GM20431 (cell line): ENCODE results near the gene PCDHGA8.
"Not testable (repeated sequence)": the region's sequence is repeated elsewhere in the genome, so short reads cannot be mapped to it uniquely, and the experiment has no call there.

ENCODE experiments used
- in situ Hi-C: fragments of 300-500 bp; cut with MseI, MboI; formaldehyde crosslinking; loops from one replicate; pipeline ENCODE4 v1.15.0; 2020; ENCODE audit warnings: low sequenced_read_pairs; ENCODE audit not compliant: unreplicated experiment

PCDHGA8 gene

GRCh38 chr5:141392429-141393198 lies at the start of gene PCDHGA8:
PCDHGA8 (plus strand) TSS chr5:141392633; CDS start chr5:141392814, 181 bp downstream.
- in situ Hi-C loops: no loop called here

GRCh38 chr5:141342773-141343172 lies 49.7 kb upstream of the PCDHGA8 start:
- in situ Hi-C loops: no loop called here

DNA sequence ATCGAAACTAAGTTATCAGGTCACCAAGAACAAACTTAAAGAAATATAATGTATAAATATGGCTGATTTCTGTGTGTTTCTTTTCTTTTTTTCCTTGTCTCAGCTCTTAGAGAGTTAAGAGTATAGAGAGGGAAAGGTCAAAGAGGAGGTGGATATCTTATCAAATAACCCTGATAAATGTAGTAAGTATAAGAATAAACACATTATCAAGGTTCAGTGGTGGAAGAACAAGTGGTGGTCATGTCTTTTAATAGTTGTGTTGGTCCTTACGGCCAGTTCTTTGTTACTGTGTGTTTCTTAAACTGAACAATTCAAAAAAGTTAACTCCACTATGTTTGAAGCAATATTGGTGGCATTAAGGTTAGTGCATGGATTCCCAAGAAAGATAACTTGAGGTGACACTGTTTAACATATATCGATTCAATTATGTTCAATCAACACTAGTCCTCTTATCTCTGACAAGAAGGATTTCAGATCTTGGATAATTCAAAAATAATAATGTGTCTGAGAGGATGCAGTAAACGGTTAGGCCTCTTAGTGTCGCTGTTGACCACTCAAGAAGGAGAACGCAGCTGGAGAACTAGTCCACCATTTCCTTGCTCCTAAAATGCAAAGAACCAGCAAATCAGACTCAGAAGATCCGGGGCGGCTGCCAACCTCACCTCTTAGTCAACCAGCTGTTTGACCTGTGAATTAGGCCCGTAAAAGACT lies 49.0 kb upstream of the PCDHGA8 start, which contains the start of gene PCDHGA3:
TSS of gene PCDHGA3 (plus strand) at position 588 of the 711 bp plus-strand sequence. CDS start 205 bp downstream, outside the sequence.
- in situ Hi-C loops: no loop called here

GRCh38 chr5:141343953-141344463 lies 48.4 kb upstream of the PCDHGA8 start:
- in situ Hi-C loops: no loop called here

GRCh38 chr5:141345327-141345726 lies 47.1 kb upstream of the PCDHGA8 start:
- in situ Hi-C loops: no loop called here

DNA sequence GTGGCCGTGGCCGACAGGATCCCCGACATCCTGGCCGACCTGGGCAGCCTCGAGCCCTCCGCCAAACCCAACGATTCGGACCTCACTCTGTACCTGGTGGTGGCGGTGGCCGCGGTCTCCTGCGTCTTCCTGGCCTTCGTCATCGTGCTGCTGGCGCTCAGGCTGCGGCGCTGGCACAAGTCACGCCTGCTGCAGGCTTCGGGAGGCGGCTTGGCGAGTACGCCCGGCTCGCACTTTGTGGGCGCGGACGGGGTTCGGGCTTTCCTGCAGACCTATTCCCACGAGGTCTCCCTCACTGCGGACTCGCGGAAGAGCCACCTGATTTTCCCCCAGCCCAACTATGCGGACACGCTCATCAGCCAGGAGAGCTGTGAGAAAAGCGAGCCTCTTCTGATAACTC lies 46.4 kb upstream of the PCDHGA8 start:
- in situ Hi-C loops: not testable (repeated sequence)

GRCh38 chr5:141349917-141350619 lies 42.4 kb upstream of the PCDHGA8 start, which contains the start of gene PCDHGB1:
PCDHGB1 (plus strand) TSS chr5:141350099; CDS start chr5:141350261, 162 bp downstream.
- in situ Hi-C loops: no loop called here

- in situ Hi-C loops: no loop called here
Observed at GRCh38 chr5:141351591-141351990, 40.8 kb upstream of the PCDHGA8 start.

DNA sequence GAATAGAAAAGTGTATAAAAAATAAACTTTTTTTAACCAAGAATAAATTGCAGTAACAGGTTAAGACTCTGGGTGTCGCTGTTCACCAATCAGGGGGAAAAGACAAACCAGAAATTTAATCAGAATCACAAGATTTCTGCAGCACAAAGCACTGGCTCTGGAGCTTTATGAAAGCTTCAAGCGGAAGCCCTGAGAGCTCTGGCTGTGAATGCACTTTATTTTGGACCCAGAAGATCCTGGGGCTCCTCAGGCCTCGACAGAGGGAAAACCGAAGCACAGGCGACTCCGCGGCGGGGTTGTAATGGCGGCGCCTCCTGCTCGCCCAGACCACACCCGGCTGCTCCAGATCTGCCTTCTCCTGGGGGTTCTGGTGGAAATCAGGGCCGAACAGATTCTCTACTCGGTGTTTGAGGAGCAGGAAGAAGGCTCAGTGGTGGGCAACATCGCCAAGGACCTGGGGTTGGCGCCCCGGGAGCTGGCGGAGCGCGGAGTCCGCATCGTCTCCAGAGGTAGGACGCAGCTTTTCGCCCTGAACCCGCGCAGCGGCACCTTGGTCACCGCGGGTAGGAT lies 37.4 kb upstream of the PCDHGA8 start, which contains the start of gene PCDHGA4:
TSS of gene PCDHGA4 (plus strand) at position 122 of the 570 bp plus-strand sequence. CDS start at position 209, 87 bp downstream.
- in situ Hi-C loops: no loop called here

- in situ Hi-C loops: no loop called here
Observed at GRCh38 chr5:141355641-141356040, 36.8 kb upstream of the PCDHGA8 start.

- in situ Hi-C loops: no loop called here
Observed at GRCh38 chr5:141356133-141356532, 36.3 kb upstream of the PCDHGA8 start.

- in situ Hi-C loops: no loop called here
Observed at GRCh38 chr5:141356950-141357349, 35.5 kb upstream of the PCDHGA8 start.

DNA sequence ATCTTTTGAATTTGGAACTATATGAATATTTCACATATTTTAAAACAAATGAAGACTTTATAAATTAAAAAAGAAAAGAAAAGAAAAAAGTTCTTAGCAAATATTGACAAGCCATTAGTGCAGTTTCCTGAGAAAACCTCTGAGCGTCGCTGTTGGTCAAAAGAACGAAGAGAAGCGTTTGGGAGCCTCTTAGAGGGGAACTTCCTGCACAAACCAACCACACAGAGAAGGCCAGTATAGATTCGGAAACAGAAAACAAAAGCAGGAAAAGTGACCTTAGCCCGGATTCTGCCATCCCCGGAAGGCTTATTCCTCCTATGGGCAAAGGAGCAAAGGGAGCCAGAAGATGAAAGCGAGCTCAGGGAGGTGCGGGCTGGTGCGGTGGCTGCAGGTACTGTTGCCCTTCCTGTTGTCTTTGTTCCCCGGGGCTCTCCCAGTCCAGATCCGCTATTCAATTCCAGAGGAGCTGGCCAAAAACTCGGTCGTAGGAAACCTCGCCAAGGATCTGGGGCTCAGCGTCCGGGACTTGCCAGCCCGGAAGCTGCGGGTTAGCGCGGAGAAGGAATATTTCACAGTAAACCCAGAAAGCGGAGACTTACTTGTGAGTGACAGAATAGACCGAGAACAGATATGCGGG lies 32.5 kb upstream of the PCDHGA8 start, which contains the start of gene PCDHGB2:
TSS of gene PCDHGB2 (plus strand) at position 205 of the 637 bp plus-strand sequence. CDS start at position 347, 142 bp downstream.
- in situ Hi-C loops: no loop called here

- in situ Hi-C loops: no loop called here
Observed at GRCh38 chr5:141360685-141361084, 31.7 kb upstream of the PCDHGA8 start.

DNA sequence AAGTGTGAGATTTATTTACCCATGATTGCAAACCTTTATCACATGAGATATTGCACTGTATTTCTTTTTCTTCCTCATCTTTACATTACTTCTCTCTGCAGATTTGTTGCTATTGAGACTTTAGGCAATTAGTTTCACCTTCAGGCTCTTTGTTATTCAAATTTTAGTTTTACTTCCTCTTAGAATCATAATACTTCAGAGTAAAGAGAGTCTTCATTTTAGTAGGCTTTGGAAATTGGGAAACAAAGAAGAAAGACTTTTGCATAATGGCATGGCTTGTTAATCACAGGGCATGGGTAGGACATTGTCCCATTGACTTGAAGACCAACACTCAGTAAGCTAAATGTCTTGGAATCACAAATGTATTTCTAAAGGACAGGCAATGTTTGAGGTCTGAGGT lies 29.7 kb upstream of the PCDHGA8 start:
- in situ Hi-C loops: no loop called here

- in situ Hi-C loops: no loop called here
Observed at GRCh38 chr5:141363952-141364660, 28.3 kb upstream of the PCDHGA8 start, which contains the start of gene PCDHGA5. PCDHGA5 (plus strand) TSS chr5:141364162; CDS start chr5:141364331, 169 bp downstream.

DNA sequence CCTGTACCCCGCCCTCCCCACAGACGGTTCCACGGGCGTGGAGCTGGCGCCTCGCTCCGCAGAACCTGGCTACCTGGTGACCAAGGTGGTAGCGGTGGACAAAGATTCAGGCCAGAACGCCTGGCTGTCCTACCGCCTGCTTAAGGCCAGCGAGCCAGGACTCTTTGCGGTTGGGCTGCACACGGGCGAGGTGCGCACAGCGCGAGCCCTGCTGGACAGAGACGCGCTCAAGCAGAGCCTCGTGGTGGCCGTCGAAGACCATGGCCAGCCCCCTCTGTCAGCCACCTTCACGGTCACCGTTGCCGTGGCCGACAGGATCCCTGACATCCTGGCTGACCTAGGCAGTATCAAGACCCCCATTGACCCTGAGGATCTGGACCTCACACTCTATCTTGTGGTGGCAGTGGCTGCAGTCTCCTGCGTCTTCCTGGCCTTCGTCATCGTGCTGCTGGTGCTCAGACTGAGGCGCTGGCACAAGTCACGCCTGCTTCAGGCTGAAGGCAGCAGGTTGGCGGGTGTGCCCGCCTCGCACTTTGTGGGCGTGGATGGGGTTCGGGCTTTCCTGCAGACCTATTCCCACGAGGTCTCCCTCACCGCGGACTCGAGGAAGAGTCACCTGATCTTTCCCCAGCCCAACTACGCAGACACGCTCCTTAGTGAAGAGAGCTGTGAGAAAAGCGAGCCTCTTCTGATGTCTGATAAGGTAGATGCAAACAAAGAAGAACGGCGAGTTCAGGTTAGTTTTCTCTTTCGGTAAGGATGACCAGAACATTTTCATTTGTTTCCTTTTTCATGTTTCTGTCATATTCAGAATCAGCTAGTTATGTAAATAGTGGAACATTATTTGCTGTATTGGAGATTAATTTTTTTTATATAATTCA lies 26.2 kb upstream of the PCDHGA8 start:
- in situ Hi-C loops: no loop called here
